ENCODE results near the gene SRP68.

SRP68 gene

GRCh38 chr17:76022285-76022684 is 50.0 kb downstream of the SRP68 start:
- no peak for DNase-seq (ENCODE audit: low read depth)
- TF ChIP-seq CTCF (IDR thresholded peaks at IDR 0.05; ENCODE audit: insufficient read depth, low read depth, low read length, missing control alignments), result no peak
- no peak overlapping the region for H3K4me3 ChIP-seq (ENCODE audit: low read depth, low read length)

DNA sequence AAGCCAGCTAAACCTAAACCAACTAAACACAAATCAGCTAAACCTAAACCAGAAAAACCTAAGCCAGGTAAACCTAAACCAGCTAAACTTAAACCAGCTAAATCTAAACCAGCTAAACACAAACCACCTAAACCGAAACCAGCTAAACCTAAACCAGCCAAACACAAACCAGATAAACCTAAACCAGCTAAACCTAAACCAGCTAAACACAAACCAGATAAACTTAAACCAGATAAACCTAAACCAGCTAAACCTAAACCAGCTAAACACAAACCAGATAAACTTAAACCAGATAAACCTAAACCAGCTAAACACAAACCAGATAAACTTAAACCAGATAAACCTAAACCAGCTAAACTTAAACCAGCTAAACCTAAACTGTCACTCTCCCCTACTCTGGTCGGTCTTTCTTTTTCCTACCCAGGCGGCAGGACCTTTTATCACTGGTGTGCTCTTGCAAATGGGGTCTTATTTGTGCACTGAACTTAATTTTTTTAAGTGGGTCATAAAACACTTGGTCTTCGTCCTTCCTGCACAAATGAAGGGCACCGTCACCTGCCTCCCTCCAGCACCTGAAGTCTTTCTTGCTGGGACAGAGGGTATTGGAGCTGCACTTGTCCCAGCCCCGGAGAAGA is 52.4 kb downstream of the SRP68 start:
- no peak overlapping the region for H3K4me3 ChIP-seq (ENCODE audit: low read depth, low read length)
- TF ChIP-seq CTCF (IDR thresholded peaks at IDR 0.05; ENCODE audit: insufficient read depth, low read depth, low read length, missing control alignments), result no peak
- no peak for DNase-seq (ENCODE audit: low read depth)

DNA sequence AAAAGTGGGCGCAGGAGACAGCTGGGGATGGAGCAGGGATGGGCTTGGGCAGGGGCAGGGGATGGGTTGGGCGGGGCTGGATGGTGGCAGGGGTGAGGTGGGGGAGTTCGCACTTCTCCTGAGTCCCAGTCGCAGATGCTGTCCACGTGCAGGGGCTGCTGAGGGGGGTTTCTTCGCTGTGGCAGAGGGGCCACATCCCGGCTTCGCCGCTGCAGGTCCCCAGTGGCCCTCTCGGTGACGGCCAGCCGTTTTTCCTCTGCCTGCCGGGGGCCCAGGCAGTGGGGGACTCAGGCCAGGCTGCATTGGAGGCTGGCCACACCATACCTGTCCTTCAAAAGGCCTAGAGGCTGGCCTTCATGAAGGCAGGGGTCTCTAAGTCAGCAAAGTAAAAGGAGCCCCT is 53.5 kb downstream of the SRP68 start:
- DNase-seq (ENCODE audit: low read depth), result no peak
- TF ChIP-seq CTCF (IDR thresholded peaks at IDR 0.05; ENCODE audit: insufficient read depth, low read depth, low read length, missing control alignments), result no peak
- H3K4me3 ChIP-seq (ENCODE audit: low read depth, low read length), result no peak overlapping the region

GRCh38 chr17:76018340-76018680 is 54.0 kb downstream of the SRP68 start:
- H3K4me3 ChIP-seq (ENCODE audit: low read depth, low read length), result no peak overlapping the region
- TF ChIP-seq CTCF (IDR thresholded peaks at IDR 0.05; ENCODE audit: insufficient read depth, low read depth, low read length, missing control alignments), result no peak
- DNase-seq (ENCODE audit: low read depth), result no peak

- no peak for TF ChIP-seq CTCF (IDR thresholded peaks at IDR 0.05; ENCODE audit: insufficient read depth, low read depth, low read length, missing control alignments)
- no peak overlapping the region for H3K4me3 ChIP-seq (ENCODE audit: low read depth, low read length)
- no peak for DNase-seq (ENCODE audit: low read depth)
Observed at GRCh38 chr17:76017481-76018339, 54.6 kb downstream of the SRP68 start.

GRCh38 chr17:76014925-76015261 is 57.4 kb downstream of the SRP68 start:
- H3K4me3 ChIP-seq (ENCODE audit: low read depth, low read length), result no peak overlapping the region
- no peak for TF ChIP-seq CTCF (IDR thresholded peaks at IDR 0.05; ENCODE audit: insufficient read depth, low read depth, low read length, missing control alignments)
- DNase-seq (ENCODE audit: low read depth), result no peak

Measured in GM12865 (cell line).